ENCODE measurements around the gene TOMM40. TPM values are rescaled to one million over a fixed set of nuclear protein-coding genes. Genes with fewer than 3 reads are reported as not detected.
A peak's percentile ranks its signal among the peaks of the same experiment; 100 is the strongest.

Gene TOMM40
- total and polyA plus RNA-seq, 11 donors: 32.2 to 79.9 (median 46.3) TPM

GRCh38 chr19:44900328-44901244 is 9.5 kb downstream of the TOMM40 start:
- intact Hi-C loops (cut with DNase I): loop anchor here in 8 of 10 donors (5.0 to 10.0 kb wide), 8 partner anchors 52 to 444 kb away; partner anchors contain the start of genes EXOC3L2 (in 1 of the 8) and KLC3 (in 1 of the 8)
- peaks cover 0 to 13% (median 4%) of the 10 kb centered on the region in 12 donors for H3K4me1 ChIP-seq
- no peak overlapping the region for H3K27ac ChIP-seq
- DNase-seq (no peak), ATAC-seq (no peak)
- peaks cover 0 to 73% (median 65%) of the 10 kb centered on the region in 9 donors for H3K36me3 ChIP-seq
- TF ChIP-seq POLR2A (IDR thresholded peaks at IDR 0.05): no peak
- TF ChIP-seq CTCF (IDR thresholded peaks at IDR 0.05): no peak
- H3K27me3 ChIP-seq: peaks cover 0 to 12% (median 5%) of the 10 kb centered on the region in 9 donors
- WGBS, 4 donors: 81 to 96% (median 94%) methylated on average over 5 to 19 of the region's 19 CpGs
- no peaks in the 10 kb centered on the region for H3K9me3 ChIP-seq
- no peak overlapping the region for H3K4me3 ChIP-seq

GRCh38 chr19:44903216-44903601 is 12.2 kb downstream of the TOMM40 start:
- Histone ChIP-seq H3K4me1 (peaks cover 0 to 23% (median 6%) of the 10 kb centered on the region in 12 donors), H3K9me3 (no peaks in the 10 kb centered on the region), H3K4me3 (no peak overlapping the region), H3K36me3 (peaks cover 0 to 47% (median 39%) of the 10 kb centered on the region in 9 donors), H3K27ac (no peak overlapping the region), H3K27me3 (peaks cover 0 to 34% (median 15%) of the 10 kb centered on the region in 9 donors)
- DNase-seq (no peak), ATAC-seq (peak in 3 of 4 donors; percentile 3 to 11 (median 9))
- no peak for TF ChIP-seq CTCF (IDR thresholded peaks at IDR 0.05)
- TF ChIP-seq POLR2A (IDR thresholded peaks at IDR 0.05): no peak
- intact Hi-C loops (cut with DNase I): loop anchor here in 9 of 10 donors (1.0 to 10.0 kb wide), 11 partner anchors 48 to 442 kb away; partner anchors contain the start of genes EXOC3L2 (in 1 of the 9) and KLC3 (in 1 of the 9)
- WGBS, 4 donors: 68 to 81% (median 70%) methylated on average over 14 to 15 of the region's 15 CpGs

- 19 to 24% (median 21%) methylated on average over 18 to 24 of the region's 24 CpGs for WGBS, 4 donors
- peaks cover 0 to 43% (median 34%) of the 10 kb centered on the region in 9 donors for H3K36me3 ChIP-seq
Measured at GRCh38 chr19:44903602-44904425, 12.8 kb downstream of the TOMM40 start.

More at GRCh38 chr19:44903602-44904425, 12.8 kb downstream of the TOMM40 start:
- Histone ChIP-seq H3K4me3 (no peak overlapping the region), H3K27ac (no peak overlapping the region), H3K4me1 (peaks cover 0 to 23% (median 6%) of the 10 kb centered on the region in 12 donors), H3K27me3 (peaks cover 0 to 34% (median 15%) of the 10 kb centered on the region in 9 donors), H3K9me3 (no peaks in the 10 kb centered on the region)
- DNase-seq (peak; percentile 59 to 87 (median 65)), ATAC-seq (peak; percentile 48 to 79 (median 68))
- intact Hi-C loops (cut with DNase I): loop anchor here (1.0 to 10.0 kb wide), 13 partner anchors 43 to 441 kb away; partner anchors contain the start of genes APOC2 (in 1 of the 10), CLPTM1 (in 1 of the 10), EXOC3L2 (in 1 of the 10) and KLC3 (in 1 of the 10)
- TF ChIP-seq CTCF (IDR thresholded peaks at IDR 0.05): peak; percentile 94 to 100 (median 99)
- no peak for TF ChIP-seq POLR2A (IDR thresholded peaks at IDR 0.05)
